DOHH2 (cell line): ENCODE measurements around the gene STUM.

ENCODE experiments used
- CTCF ChIP-seq: fragments of 200-600 bp; sonication (generic); IDR thresholded peaks from one replicate; pipeline ENCODE4 v1.5.1; 2014; ENCODE audit warnings: antibody characterized with exemption, mild to moderate bottlenecking, low read depth, low read length; ENCODE audit not compliant: poor library complexity, severe bottlenecking
- EZH2phosphoT487 ChIP-seq: fragments of 200-600 bp; sonication (generic); IDR thresholded peaks from 2 replicates; pipeline ENCODE4 v1.6.1; 2017; ENCODE audit warnings: borderline replicate concordance, mild to moderate bottlenecking, antibody characterized with exemption, low read length, moderate library complexity, mixed read lengths

GRCh38 chr1:226599636-226600238, 51.2 kb downstream of the STUM start:
- no peak for TF ChIP-seq CTCF
- TF ChIP-seq EZH2phosphoT487, result no peak
